IPS-18c (cell line): ENCODE results near the gene RPS6KB2.
"Not testable (repeated sequence)": the region's sequence is repeated elsewhere in the genome, so short reads cannot be mapped to it uniquely, and the experiment has no call there.

Source experiments
- H3K4me3 ChIP-seq: 2 replicates; pipeline ENCODE4 v1.7.0; 2013; ENCODE audit warnings: low read depth, mild to moderate bottlenecking, low read length, moderate library complexity; ENCODE audit not compliant: insufficient read depth
- H3K9me3 ChIP-seq: one replicate; pipeline ENCODE4 v1.6.1; 2013; ENCODE audit warnings: mild to moderate bottlenecking, low read length, moderate library complexity; ENCODE audit not compliant: control insufficient read depth, insufficient read depth

The RPS6KB2 gene

DNA sequence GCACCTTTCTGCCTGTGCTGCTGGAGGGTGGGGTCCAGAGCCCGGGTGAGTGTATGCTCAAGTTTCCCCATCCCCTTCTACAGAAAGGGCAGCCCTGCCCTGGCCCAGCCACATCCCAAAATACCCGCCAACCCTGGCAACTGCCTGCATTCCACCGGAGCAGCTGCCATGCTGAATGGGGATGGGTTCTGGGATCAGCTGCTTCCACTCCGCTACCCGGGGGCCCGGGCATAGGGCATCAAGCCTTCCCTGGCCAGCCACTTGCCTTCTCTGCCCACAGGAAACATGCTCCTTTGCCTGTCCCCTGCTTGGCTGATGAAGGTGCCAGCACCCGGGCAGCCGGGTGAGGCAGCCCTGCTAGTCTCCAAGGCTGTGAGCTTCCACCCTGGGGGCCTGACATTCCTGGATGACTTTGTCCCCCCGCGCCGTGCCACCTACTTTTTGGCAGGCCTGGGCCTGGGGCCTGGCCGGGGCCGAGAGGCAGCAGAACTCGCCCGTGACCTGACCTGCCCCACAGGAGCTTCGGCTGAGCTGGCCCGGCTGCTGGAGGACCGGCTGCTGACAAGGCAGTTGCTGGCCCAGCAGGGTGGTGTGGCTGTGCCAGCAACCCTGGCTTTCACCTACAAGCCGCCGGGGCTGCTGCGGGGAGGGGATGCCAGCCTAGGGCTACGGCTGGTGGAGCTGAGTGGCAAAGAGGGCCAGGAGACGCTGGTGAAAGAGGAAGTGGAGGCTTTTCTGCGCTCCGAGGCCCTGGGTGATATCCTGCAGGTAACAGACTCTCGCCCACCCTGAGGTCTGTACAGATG, 9.6 kb upstream of the RPS6KB2 start:
- no peak overlapping the region for H3K4me3 ChIP-seq
- peaks cover 5% of the 10 kb centered on the region for H3K9me3 ChIP-seq

DNA sequence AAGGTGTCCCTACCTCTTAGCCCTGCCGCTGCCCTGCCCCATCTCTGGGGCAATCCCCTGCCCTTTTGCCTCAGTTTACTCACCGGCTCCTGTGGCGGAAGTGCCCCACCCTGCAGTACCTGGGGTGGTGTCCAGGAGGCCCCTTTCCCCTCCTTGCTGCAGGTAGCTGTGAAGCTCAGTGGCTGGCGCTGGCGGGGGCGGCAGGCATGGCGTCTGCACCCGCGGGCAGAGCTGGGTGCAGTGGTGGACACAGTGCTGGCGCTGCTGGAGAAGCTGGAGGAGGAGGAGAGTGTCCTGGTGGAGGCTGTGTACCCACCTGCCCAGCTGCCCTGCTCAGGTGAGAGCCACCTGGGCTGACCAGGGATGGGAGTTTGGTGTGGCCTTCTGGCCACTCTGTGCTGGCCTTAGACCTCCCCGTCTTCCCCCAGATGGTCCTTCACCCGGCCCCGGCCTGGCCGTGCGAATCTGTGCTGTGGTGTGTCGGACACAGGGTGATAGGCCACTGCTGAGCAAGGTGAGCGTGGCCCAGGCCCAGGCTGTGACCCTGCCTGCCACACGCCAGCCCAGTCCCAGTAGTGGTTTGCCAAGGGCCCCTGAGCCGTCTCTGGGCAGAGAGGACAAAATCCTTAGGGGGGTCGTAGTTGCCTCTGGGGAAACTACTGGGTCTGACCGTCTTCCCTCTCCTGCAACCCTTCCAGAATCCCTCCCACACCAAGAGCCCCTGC, 8.8 kb upstream of the RPS6KB2 start:
- H3K9me3 ChIP-seq = peaks cover 5% of the 10 kb centered on the region
- H3K4me3 ChIP-seq = no peak overlapping the region

DNA sequence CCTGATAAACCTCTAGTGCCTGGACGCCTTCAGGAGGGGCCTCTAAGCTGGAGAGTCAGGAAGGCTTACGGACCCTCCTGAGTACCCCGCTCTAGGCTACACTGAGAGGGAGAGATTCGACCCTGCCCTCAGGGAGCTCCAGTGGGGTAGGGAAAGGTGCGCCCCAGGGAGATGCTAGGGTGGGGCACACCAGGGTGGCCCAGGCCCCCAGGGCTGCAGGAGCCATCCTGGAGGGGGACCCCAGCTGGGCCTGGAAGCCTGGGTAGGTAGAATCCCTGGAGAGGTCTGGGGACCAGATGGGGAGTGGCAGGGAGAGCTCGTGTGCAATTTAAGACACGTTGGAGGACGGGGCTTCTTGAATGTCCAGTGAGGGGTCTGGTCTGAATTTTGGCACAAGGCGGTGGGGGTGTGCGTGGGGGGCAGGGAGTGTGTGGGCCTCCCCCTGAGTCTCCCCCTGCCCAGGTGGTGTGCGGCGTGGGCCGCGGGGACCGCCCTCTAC, 8.1 kb upstream of the RPS6KB2 start:
- Histone ChIP-seq H3K4me3 (peak overlapping the region; percentile 64; the same call in 1 of the 2 replicates), H3K9me3 (peaks cover 5% of the 10 kb centered on the region)

DNA sequence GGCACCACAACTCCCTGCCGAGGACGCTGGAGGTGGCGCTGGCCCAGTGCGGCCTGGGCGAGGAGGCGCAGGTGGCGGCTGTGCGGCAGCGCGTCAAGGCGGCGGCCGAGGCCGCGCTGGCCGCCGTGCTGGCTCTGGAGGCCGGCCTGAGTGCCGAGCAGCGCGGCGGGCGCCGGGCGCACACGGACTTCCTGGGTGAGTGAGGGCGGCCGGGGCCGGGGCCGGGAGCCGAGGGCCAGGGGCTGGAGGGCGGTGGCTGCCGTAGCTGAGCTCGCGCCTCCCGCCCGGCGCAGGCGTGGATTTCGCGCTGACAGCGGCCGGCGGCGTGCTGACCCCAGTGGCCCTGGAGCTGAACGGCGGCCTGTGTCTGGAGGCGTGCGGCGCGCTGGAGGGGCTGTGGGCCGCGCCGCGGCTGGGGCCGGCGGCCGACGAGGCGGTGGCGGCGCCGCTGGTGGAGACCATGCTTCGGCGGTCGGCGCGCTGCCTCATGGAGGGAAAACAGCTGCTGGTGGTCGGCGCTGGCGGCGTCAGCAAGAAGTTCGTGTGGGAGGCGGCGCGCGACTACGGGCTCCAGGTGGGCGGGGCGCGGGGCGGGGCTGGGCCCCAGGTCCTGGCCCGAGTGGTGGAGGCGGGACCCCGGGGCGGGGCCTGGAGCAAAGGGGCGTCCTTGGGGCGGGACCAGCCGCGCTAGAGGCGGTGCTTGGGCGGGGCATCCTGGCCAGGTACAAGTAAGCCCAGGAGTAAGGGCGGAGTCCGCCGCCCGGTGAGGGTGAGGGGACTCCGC, 7.5 kb upstream of the RPS6KB2 start:
- Histone ChIP-seq H3K9me3 (peaks cover 5% of the 10 kb centered on the region), H3K4me3 (peak overlapping the region; percentile 64)

DNA sequence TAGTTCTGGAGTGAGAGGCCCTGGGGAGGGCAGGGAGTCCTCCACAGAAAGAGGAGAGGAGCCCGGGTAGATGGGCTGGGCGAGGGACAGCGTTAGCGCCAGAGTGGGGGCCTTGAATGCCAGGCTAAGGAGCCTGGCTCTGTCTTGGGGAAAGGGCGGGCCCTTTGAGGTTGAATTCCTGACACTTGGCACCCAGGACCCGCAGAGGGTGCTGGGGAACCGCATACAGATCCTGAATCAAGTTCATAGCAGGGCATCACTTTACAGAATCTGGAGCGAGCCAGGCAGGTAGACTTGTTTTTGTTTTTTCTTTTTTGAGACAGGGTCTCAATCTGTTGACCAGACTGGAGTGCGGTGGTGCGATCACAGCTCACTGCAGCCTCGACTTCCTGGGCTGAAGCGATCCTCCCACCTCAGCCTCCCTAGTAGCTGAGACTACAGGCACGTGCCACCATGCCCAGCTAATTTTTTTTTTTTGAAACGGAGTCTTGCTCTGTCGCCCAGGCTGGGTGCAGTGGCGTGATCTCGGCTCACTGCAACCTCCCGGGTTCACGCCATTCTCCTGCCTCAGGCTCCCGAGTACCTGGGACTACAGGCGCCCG, 6.8 kb upstream of the RPS6KB2 start:
- Histone ChIP-seq H3K4me3 (no peak overlapping the region), H3K9me3 (peaks cover 5% of the 10 kb centered on the region)

DNA sequence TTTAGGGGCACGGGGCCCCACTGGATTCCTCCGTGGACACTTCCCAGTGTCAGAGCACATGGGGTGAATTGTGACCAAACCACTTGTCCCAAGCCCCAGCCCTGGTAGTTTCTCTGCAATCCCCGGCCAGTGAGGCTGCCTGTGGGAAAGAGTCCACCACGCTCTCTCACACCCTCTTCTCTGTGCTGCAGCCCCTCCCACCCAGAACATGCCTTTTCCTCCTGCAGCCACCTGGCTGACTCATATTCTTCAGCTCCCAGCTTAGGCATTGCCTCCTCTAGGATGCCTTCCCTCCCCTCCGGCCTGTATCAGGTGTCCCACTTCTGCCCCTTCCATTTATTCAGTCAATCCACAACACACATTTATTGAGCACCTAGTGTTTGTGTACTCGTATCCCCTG, 5.4 kb upstream of the RPS6KB2 start:
- Histone ChIP-seq H3K9me3 (peaks cover 5% of the 10 kb centered on the region), H3K4me3 (no peak overlapping the region)

DNA sequence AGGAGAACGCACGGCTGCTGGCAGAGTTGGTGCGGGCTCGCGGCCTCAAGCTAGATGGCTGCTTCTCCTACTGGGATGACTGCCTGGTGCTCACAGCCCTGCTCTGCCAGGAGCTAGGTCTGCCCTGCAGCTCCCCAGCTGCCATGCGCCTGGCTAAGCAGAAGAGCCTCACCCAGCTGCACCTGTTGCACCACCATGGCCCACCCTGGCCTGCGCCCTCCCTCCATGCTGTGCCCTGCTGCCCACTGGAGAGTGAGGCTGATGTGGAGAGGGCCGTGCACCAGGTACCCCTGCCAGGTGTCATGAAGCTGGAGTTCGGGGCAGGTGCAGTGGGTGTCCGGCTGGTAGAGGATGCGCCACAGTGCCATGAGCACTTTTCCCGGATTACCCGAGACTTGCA, 4.8 kb upstream of the RPS6KB2 start:
- Histone ChIP-seq H3K9me3 (peaks cover 5% of the 10 kb centered on the region), H3K4me3 (no peak overlapping the region)

DNA sequence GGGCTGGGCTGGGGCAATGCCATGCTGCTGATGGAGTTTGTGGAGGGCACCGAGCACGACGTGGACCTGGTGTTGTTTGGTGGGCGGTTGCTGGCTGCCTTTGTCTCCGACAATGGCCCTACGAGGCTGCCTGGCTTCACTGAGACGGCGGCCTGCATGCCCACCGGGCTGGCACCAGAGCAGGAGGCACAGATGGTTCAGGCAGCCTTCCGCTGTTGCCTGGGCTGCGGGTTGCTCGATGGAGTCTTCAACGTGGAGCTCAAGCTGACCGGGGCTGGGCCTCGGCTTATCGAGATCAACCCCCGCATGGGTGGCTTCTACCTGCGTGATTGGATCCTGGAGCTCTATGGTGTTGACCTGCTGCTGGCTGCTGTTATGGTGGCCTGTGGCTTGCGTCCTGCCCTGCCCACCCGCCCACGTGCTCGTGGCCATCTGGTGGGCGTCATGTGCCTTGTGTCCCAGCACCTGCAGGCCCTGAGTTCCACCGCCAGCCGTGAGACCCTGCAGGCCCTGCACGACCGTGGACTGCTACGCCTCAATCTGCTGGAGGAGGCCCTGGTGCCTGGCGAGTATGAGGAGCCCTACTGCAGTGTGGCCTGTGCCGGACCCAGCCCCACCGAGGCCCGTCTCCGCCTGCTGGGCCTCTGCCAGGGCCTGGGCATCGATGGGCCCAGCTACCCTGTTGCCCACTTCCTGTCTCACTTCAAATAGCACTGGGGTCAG, 4.2 kb upstream of the RPS6KB2 start:
- no peak overlapping the region for H3K4me3 ChIP-seq
- H3K9me3 ChIP-seq = peaks cover 5% of the 10 kb centered on the region

DNA sequence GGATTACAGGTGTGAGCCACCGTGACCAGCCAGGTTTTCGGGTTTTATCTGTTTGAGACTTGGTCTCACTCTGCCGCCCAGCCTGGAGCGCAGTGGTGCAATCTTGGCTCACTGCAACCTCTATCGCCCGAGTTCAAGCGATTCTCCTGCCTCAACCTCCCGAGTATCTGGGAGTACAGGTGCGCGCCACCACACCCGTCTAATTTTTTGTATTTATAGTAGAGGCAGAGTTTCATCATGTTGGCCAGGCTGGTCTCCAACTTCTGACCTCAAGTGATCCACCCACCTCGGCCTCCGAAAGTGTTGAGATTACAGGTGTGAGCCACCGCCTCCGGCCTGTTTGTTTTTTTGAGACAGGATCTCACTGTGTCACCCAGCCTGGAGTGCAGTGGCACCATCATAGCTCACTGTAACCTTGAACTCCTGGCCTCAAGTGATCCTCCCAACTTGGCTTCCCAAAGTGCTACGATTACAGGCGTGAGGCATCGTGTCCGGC, 882 bp upstream of the RPS6KB2 start:
- not testable (repeated sequence) for H3K9me3 ChIP-seq
- H3K4me3 ChIP-seq = peak overlapping the region; percentile 96; the same call in 1 of the 2 replicates

DNA sequence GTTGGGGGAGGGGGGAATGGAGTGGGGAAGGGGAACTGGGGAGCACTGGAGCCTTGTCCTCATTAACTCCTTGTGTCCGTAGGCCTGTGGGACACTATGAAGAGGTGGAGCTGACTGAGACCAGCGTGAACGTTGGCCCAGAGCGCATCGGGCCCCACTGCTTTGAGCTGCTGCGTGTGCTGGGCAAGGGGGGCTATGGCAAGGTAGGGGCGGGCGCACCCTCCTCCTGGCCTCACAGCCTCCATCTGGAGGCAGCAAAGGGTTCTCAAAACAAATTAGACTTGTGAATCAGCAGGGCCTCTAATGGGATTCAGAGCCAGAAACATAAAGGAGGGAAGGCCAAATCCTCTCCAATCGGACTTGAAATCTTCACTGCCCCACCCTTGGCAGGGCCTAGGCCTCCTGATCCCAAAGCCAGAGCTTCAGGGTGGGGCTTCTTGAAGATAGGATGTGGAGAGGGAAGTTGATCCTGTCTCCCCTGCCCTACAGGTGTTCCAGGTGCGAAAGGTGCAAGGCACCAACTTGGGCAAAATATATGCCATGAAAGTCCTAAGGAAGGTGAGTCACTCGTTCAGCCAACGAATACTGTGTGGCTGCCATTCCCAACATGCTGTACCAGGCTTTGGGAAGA, 859 bp downstream of the RPS6KB2 start:
- Histone ChIP-seq H3K4me3 (peak overlapping the region; percentile 96), H3K9me3 (no peaks in the 10 kb centered on the region)

DNA sequence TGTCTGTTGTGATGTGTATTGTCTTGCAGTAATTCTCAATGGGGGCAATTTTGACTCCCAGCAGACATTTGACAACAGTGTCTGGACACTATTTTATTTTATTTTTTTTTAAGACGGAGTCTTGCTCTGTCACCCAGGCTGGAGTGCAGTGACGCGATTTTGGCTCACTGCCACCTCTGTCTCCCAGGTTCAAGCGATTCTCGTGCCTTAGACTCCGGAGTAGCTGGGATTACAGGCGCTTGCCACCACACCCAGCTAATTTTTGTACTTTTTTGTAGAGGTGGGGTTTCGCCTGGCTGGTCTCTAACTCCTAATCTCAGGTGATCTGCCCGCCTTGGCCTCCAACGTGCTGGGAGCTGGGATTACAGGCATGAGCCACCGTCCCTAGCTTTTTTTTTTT, 1.4 kb downstream of the RPS6KB2 start:
- no peak overlapping the region for H3K4me3 ChIP-seq
- no peaks in the 10 kb centered on the region for H3K9me3 ChIP-seq

DNA sequence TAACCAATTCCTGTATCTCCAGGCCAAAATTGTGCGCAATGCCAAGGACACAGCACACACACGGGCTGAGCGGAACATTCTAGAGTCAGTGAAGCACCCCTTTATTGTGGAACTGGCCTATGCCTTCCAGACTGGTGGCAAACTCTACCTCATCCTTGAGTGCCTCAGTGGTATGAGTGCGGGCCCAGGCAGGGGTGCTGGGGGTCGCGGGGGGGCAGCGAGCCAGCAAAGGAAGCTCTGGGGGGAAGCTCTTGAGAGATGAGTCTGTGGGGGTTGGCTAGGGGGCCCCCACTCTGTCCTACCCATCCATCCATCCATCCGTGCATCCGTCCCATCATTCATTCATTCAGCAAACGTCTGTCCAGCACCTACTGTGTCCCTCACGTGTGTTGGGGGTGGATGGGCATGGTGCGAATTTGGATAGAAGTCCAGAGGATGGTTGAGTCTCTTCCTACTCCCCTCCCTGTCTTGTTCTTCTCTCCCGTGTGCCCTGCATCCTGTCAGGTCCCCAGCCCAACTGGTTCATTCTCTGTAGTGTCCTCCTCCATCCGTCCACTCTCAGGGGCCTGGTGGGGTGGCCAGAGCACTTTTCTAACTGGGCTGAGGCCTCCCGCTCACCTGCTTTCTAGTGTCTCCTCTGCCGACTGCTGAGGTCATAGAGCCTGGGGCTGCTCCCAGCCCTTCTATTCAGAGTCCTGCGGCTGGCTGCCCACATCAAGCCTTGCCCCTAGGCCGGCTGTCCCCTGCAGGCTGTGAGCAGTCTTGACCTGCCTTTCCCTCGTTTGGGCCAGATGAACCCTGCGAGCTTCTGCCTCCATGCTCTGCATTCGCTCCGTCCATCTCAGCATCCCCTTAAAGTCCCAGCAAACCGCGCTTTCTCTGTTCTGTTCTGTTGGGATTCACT, 3.3 kb downstream of the RPS6KB2 start:
- Histone ChIP-seq H3K4me3 (no peak overlapping the region), H3K9me3 (no peaks in the 10 kb centered on the region)

DNA sequence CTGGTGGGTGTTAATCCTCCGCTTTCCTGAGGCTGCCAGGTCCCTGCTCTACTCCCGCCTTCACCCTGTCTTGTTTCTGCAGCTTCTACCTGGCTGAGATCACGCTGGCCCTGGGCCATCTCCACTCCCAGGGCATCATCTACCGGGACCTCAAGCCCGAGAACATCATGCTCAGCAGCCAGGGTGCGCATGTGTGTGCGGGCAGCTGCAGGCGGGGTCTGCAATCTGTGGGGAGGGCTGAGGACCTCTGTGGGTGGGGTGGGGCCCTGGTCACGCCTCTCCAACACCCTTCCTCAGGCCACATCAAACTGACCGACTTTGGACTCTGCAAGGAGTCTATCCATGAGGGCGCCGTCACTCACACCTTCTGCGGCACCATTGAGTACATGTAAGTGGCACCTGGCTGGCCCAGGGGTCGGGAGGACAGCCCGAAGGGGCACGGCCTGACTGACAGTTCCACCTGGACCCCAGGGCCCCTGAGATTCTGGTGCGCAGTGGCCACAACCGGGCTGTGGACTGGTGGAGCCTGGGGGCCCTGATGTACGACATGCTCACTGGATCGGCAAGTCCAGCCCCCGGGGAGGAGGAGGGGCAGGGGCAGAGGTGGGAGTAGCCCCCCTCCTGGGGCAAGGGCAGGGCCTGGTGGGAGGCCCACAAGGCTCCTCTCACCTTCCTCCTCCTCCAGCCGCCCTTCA, 4.5 kb downstream of the RPS6KB2 start:
- no peaks in the 10 kb centered on the region for H3K9me3 ChIP-seq
- no peak overlapping the region for H3K4me3 ChIP-seq

DNA sequence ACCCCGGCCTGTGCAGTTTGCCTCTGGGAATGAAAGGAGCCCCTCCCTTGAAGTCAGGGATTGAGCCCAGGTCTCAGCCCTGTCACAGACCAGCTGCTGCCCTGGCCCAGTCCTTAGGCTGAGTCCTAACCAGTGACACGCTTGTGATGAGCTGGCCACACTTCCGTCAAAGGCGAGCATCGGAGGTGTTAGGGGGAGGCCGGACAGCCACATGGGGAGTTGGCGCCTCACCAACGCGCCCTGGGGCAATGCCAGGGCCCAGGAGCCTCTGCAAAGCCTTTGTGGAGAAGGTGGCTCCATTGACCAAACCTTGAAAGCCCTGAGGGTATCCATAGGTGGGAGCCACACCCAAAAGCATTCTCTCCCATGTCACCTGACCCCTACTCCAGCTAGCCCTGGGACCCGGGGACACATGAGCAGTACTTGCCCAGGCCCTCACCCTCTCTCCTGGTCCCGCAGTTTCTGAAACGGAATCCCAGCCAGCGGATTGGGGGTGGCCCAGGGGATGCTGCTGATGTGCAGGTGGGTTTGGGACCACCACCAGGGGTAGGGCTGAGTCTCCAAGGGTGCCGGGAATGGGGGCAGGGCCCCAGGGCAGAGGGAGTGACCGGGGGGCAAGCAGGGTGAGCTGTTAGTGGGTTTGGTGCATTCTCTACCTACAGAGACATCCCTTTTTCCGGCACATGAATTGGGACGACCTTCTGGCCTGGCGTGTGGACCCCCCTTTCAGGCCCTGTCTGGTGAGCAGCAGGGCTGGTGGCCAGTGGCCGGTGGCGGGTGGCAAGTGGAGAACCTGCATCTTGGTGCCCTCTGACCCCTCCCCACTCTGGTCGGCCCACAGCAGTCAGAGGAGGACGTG, 5.5 kb downstream of the RPS6KB2 start:
- H3K9me3 ChIP-seq = no peaks in the 10 kb centered on the region
- no peak overlapping the region for H3K4me3 ChIP-seq
